IPS-20b (cell line): ENCODE data around the gene CADPS2.
"Not testable (repeated sequence)": the region's sequence is repeated elsewhere in the genome, so short reads cannot be mapped to it uniquely, and the experiment has no call there.

ENCODE experiments used
- H3K27ac ChIP-seq: one replicate; pipeline ENCODE4 v1.5.1; 2013; ENCODE audit warnings: low read length
- H3K27me3 ChIP-seq: 2 replicates; pipeline ENCODE4 v1.6.1; 2013; ENCODE audit warnings: mild to moderate bottlenecking, low read length, inconsistent platforms; ENCODE audit not compliant: insufficient read depth
- H3K36me3 ChIP-seq: 2 replicates; pipeline ENCODE4 v1.6.1; 2013; ENCODE audit warnings: low read depth, mild to moderate bottlenecking, inconsistent platforms, low read length, moderate library complexity; ENCODE audit not compliant: insufficient read depth
- H3K4me1 ChIP-seq: 2 replicates; pipeline ENCODE4 v1.6.1; 2013; ENCODE audit warnings: mild to moderate bottlenecking, control low read depth, inconsistent platforms, low read length, moderate library complexity; ENCODE audit not compliant: insufficient read depth
- H3K4me3 ChIP-seq: 2 replicates; pipeline ENCODE4 v1.5.1; 2013; ENCODE audit warnings: mild to moderate bottlenecking, low read length, inconsistent platforms
- H3K9ac ChIP-seq: 2 replicates; pipeline ENCODE4 v1.6.1; 2013; ENCODE audit warnings: low read depth, mild to moderate bottlenecking, inconsistent platforms, low read length, moderate library complexity
- H3K9me3 ChIP-seq: 2 replicates; pipeline ENCODE4 v1.6.1; 2013; ENCODE audit warnings: mild to moderate bottlenecking, low read depth, low read length, inconsistent platforms; ENCODE audit not compliant: insufficient read depth

CADPS2 gene

DNA sequence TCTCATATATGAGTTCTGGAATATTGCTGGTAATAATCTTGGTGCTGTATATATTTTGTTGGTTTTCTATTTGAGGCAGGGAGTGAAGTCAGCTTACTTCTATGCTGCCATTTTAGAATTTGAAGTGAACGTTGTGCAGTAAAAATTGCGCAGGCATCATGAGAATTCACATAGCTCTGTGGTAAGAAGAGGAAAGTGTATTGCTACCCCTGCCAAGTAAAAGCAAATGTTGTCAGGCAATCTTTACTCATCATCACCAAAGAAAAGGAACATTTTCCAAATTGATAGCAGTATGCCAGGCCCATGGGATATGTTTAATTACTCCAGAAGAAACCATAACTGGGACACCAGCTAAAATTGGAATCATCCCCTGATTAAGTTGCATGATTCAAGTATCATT, 595.1 kb downstream of the CADPS2 start:
- Histone ChIP-seq H3K9ac (no peak overlapping the region), H3K4me3 (no peak overlapping the region), H3K27me3 (peaks cover 9% of the 10 kb centered on the region; the same call in 1 of the 2 replicates), H3K36me3 (no peaks in the 10 kb centered on the region), H3K9me3 (no peaks in the 10 kb centered on the region), H3K4me1 (no peaks in the 10 kb centered on the region), H3K27ac (no peak overlapping the region)

- Histone ChIP-seq H3K4me3 (no peak overlapping the region), H3K9ac (no peak overlapping the region), H3K4me1 (no peaks in the 10 kb centered on the region), H3K9me3 (no peaks in the 10 kb centered on the region), H3K36me3 (no peaks in the 10 kb centered on the region), H3K27ac (no peak overlapping the region), H3K27me3 (peaks cover 4% of the 10 kb centered on the region; the same call in 1 of the 2 replicates)
Observed at GRCh38 chr7:122290476-122290875, 595.8 kb downstream of the CADPS2 start.

DNA sequence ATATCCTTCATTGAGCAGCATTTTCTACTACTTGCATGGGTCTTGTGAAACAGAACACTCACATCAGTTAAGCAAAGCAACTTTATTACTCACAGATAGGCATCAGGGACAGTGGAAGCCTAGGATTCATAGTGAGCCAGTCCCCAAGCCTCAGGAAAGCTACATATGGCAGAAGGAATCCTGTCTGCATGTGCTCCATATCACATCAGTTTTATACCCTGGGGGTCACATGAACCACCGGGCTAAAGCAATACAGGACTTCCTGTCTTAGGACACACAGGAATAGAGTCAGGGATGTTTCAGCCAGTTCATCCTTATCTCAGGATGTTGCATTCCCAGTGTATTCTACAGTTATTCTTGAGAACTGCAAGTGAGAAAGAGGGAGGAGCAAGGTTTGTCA, 596.8 kb downstream of the CADPS2 start:
- no peak overlapping the region for H3K4me3 ChIP-seq
- H3K27me3 ChIP-seq: no peaks in the 10 kb centered on the region
- no peak overlapping the region for H3K27ac ChIP-seq
- no peaks in the 10 kb centered on the region for H3K4me1 ChIP-seq
- H3K9ac ChIP-seq: no peak overlapping the region
- no peaks in the 10 kb centered on the region for H3K9me3 ChIP-seq
- H3K36me3 ChIP-seq: no peaks in the 10 kb centered on the region

DNA sequence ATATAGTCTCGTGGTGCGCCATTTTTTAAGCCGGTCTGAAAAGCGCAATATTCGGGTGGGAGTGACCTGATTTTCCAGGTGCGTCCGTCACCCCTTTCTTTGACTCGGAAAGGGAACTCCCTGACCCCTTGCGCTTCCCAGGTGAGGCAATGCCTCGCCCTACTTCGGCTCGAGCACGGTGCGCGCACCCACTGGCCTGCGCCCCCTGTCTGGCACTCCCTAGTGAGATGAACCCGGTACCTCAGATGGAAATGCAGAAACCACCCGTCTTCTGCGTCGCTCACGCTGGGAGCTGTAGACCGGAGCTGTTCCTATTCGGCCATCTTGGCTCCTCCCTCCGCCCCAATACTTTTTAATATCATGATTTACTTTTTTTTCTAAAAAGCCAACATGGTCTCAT, 601.7 kb downstream of the CADPS2 start:
- not testable (repeated sequence) for H3K9me3 ChIP-seq, H3K9ac ChIP-seq, H3K4me1 ChIP-seq, H3K4me3 ChIP-seq, H3K27me3 ChIP-seq, H3K27ac ChIP-seq, H3K36me3 ChIP-seq

DNA sequence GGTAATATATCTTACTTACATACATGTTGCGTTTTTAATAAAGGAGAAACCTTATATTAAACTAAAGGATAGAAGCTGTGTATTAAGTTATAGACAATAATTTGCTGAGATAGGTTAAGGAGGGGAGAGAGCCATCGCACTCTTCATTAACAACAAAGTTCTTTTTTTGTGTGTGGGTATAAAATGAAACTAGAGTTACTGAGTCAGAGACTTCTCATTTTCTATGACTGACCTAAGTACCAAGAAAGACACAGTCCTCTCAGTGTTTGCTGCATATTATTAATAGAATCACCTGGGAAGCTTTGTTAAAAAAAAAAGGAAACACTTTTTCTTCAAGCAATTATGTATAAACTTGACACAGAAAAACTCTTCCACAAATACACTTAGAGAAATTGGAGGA, 613.1 kb downstream of the CADPS2 start:
- Histone ChIP-seq H3K9me3 (no peaks in the 10 kb centered on the region; the same call in 1 of the 2 replicates), H3K4me1 (peaks cover 7% of the 10 kb centered on the region; the same call in 1 of the 2 replicates), H3K27ac (no peak overlapping the region), H3K4me3 (no peak overlapping the region), H3K9ac (no peak overlapping the region), H3K36me3 (no peaks in the 10 kb centered on the region), H3K27me3 (no peaks in the 10 kb centered on the region)

DNA sequence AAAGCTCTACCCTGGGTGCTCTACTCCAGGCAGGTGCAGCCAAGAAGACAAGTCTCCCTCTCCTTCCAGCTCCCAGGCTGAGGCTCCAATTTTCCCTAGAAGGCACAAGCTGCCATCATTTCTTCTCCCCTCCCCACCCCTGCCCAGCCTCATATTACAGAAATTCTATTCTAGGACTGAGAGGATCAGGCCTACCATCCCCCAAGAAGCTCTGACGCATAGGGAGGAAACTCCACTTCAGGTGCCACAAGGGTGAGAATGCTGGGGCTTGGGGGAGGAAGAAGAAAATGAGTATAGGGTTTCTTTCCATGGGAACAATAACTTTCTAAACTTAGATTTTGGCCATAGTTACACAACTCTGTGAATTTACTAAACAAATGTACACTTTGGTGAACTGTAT, 617.0 kb downstream of the CADPS2 start:
- Histone ChIP-seq H3K27ac (no peak overlapping the region), H3K4me1 (peaks cover 7% of the 10 kb centered on the region; the same call in 1 of the 2 replicates), H3K36me3 (no peaks in the 10 kb centered on the region), H3K4me3 (no peak overlapping the region), H3K27me3 (no peaks in the 10 kb centered on the region), H3K9ac (no peak overlapping the region), H3K9me3 (no peaks in the 10 kb centered on the region)
